H1 (cell line): ENCODE results near the gene LMOD2. TPM values are rescaled to one million over a fixed set of nuclear protein-coding genes. Genes with fewer than 3 reads are reported as not detected.

ENCODE experiments used
- CTCF ChIA-PET: fragments of 300-600 bp; sonication (Branson Sonifier 250); formaldehyde crosslinking; loops from one replicate; lab custom pipeline; 2021; ENCODE audit not compliant: partially characterized antibody; lab: Charles Lee
- POLR2A ChIA-PET: fragments of 300-600 bp; sonication (Branson Sonifier 250); formaldehyde crosslinking; loops from one replicate; lab custom pipeline; 2021; ENCODE audit warnings: inconsistent platforms; ENCODE audit not compliant: partially characterized antibody; lab: Charles Lee
- DNase-seq, 2 experiments: peaks; one replicate each; pipeline versions ENCODE4 v3.0.0 to v3.0.0-alpha.2; 2010 to 2022; ENCODE audit warnings: low spot score in 2 of 2, low read depth in 1 of 2, mixed read lengths in 1 of 2
- FAIRE-seq: peaks from 2 replicates; lab custom pipeline; 2011; peaks lifted over from hg19 to GRCh38; lab: Jason Lieb, UNC
- H2AFZ ChIP-seq: 2 replicates; pipeline ENCODE4 v1.8.1; 2012; ENCODE audit warnings: low read length, inconsistent platforms
- H2AK5ac ChIP-seq: 2 replicates; pipeline ENCODE4 v1.6.1; 2013; ENCODE audit warnings: low read depth, low read length
- H2BK120ac ChIP-seq: replicated peaks from 2 replicates; pipeline ENCODE3; 2013; ENCODE audit warnings: low read depth, low read length, inconsistent platforms
- H2BK12ac ChIP-seq: 2 replicates; pipeline ENCODE4 v1.6.1; 2013; ENCODE audit warnings: low read depth, low read length
- H2BK15ac ChIP-seq: 2 replicates; pipeline ENCODE4 v1.6.1; 2013; ENCODE audit warnings: low read length
- H2BK20ac ChIP-seq: 2 replicates; pipeline ENCODE4 v1.6.1; 2013; ENCODE audit warnings: low read length
- H2BK5ac ChIP-seq: 2 replicates; pipeline ENCODE4 v1.6.1; 2013; ENCODE audit warnings: low read depth, low read length
- H3K14ac ChIP-seq: 2 replicates; pipeline ENCODE4 v1.6.1; 2013; ENCODE audit warnings: inconsistent platforms; ENCODE audit not compliant: insufficient read length
- H3K18ac ChIP-seq: 2 replicates; pipeline ENCODE4 v1.6.1; 2013; ENCODE audit warnings: low read length; ENCODE audit errors: extremely low read depth
- H3K23ac ChIP-seq: 2 replicates; pipeline ENCODE4 v1.6.1; 2013; ENCODE audit warnings: inconsistent platforms; ENCODE audit not compliant: insufficient read length
- H3K23me2 ChIP-seq: 2 replicates; pipeline ENCODE4 v1.6.1; 2013; ENCODE audit warnings: low read depth, low read length
- H3K27ac ChIP-seq: 2 replicates; pipeline ENCODE4 v1.6.1; 2011; ENCODE audit warnings: low read depth, low read length, inconsistent platforms
- H3K27me3 ChIP-seq, 4 experiments: replicated peaks in 1 of 4; 1 replicate in 1 of 4; 2 replicates in 3 of 4; pipeline versions ENCODE4 v1.6.1 to v1.8.1; 2011 to 2013; ENCODE audit warnings: low read length in 3 of 4, mild to moderate bottlenecking in 3 of 4, inconsistent platforms in 2 of 4, mixed read lengths in 2 of 4, moderate library complexity in 1 of 4; ENCODE audit not compliant: control insufficient read depth in 3 of 4, insufficient read depth in 3 of 4; ENCODE audit errors: extremely low read depth in 1 of 4
- H3K36me3 ChIP-seq, 4 experiments: 2 replicates each; pipeline versions ENCODE4 v1.6.1 to v1.8.1; 2011 to 2013; ENCODE audit warnings: mild to moderate bottlenecking in 4 of 4, low read length in 3 of 4, moderate library complexity in 2 of 4, control low read depth in 1 of 4, inconsistent platforms in 1 of 4; ENCODE audit not compliant: insufficient read depth in 4 of 4, control insufficient read depth in 2 of 4
- H3K4ac ChIP-seq: replicated peaks from 2 replicates; pipeline ENCODE3; 2013; ENCODE audit warnings: low read length, low read depth, mixed read lengths, inconsistent platforms; ENCODE audit not compliant: insufficient read length
- H3K4me1 ChIP-seq, 4 experiments: replicated peaks in 1 of 4; 1 replicate in 1 of 4; 2 replicates in 3 of 4; pipeline versions ENCODE4 v1.6.1 to v1.8.1; 2011 to 2013; ENCODE audit warnings: low read length in 3 of 4, inconsistent platforms in 2 of 4, mixed read lengths in 1 of 4; ENCODE audit not compliant: insufficient read depth in 4 of 4, control insufficient read depth in 3 of 4
- H3K4me2 ChIP-seq, 2 experiments: 2 replicates each; pipeline versions ENCODE4 v1.6.1 to v1.8.1; 2011 to 2013; ENCODE audit warnings: low read depth in 2 of 2, low read length in 2 of 2, control low read depth in 1 of 2, inconsistent platforms in 1 of 2, mild to moderate bottlenecking in 1 of 2; ENCODE audit not compliant: insufficient read depth in 1 of 2
- H3K4me3 ChIP-seq, 4 experiments: fragments of 200-600, 300-600 bp in 1 of 4; sonication (generic), shearing (Covaris generic), sonication (Bioruptor Twin) in 1 of 4; 2 replicates each; pipeline versions ENCODE4 v1.5.1 to v1.8.1; 2011 to 2016; ENCODE audit warnings: low read length in 4 of 4, low read depth in 3 of 4, control low read depth in 2 of 4, inconsistent platforms in 2 of 4, mild to moderate bottlenecking in 2 of 4, mixed read lengths in 1 of 4, moderate library complexity in 1 of 4; ENCODE audit not compliant: insufficient read depth in 2 of 4; ENCODE audit errors: extremely low read depth in 1 of 4
- H3K56ac ChIP-seq: replicated peaks from 2 replicates; pipeline ENCODE3; 2013; ENCODE audit warnings: low read depth, mild to moderate bottlenecking, mixed read lengths, low read length, inconsistent platforms; ENCODE audit not compliant: insufficient read length
- H3K79me1 ChIP-seq: 2 replicates; pipeline ENCODE4 v1.6.1; 2013; ENCODE audit warnings: low read depth, low read length, control low read depth
- H3K79me2 ChIP-seq, 2 experiments: 2 replicates each; pipeline versions ENCODE4 v1.6.1 to v1.8.1; 2012 to 2013; ENCODE audit warnings: low read length in 2 of 2, mild to moderate bottlenecking in 2 of 2, inconsistent platforms in 1 of 2; ENCODE audit not compliant: insufficient read depth in 2 of 2, control insufficient read depth in 1 of 2
- H3K9ac ChIP-seq, 4 experiments: replicated peaks in 1 of 4; 1 replicate in 1 of 4; 2 replicates in 3 of 4; pipeline versions ENCODE4 v1.6.1 to v1.8.1; 2011 to 2013; ENCODE audit warnings: low read depth in 3 of 4, low read length in 3 of 4, control low read depth in 2 of 4, mild to moderate bottlenecking in 2 of 4, moderate library complexity in 2 of 4, inconsistent platforms in 1 of 4; ENCODE audit errors: extremely low read depth in 1 of 4
- H3K9me3 ChIP-seq, 2 experiments: 2 replicates each; pipeline versions ENCODE4 v1.6.1 to v1.8.1; 2012 to 2013; ENCODE audit warnings: mild to moderate bottlenecking in 2 of 2, moderate library complexity in 2 of 2, control low read depth in 1 of 2, inconsistent platforms in 1 of 2, low read depth in 1 of 2, low read length in 1 of 2, mixed read lengths in 1 of 2; ENCODE audit not compliant: insufficient read depth in 2 of 2
- H4K20me1 ChIP-seq, 2 experiments: replicated peaks in 1 of 2; 2 replicates each; pipeline versions ENCODE3 to v1.8.1; 2011 to 2013; ENCODE audit warnings: inconsistent platforms in 2 of 2, low read length in 2 of 2, mild to moderate bottlenecking in 1 of 2; ENCODE audit not compliant: insufficient read depth in 2 of 2, control insufficient read depth in 1 of 2
- H4K5ac ChIP-seq: 2 replicates; pipeline ENCODE4 v1.6.1; 2013; ENCODE audit warnings: low read length, low read depth, mixed read lengths, inconsistent platforms; ENCODE audit not compliant: insufficient read length
- H4K8ac ChIP-seq: 2 replicates; pipeline ENCODE4 v1.8.0; 2013; ENCODE audit warnings: mild to moderate bottlenecking, moderate library complexity, low read length, inconsistent platforms; ENCODE audit not compliant: insufficient read depth; ENCODE audit errors: extremely low read depth
- H4K91ac ChIP-seq: replicated peaks from 2 replicates; pipeline ENCODE3; 2013; ENCODE audit warnings: low read length, mixed read lengths, inconsistent platforms; ENCODE audit not compliant: insufficient read length
- ASH2L ChIP-seq: fragments of 200-600, 300-600 bp; sonication (generic); IDR thresholded peaks from one replicate; pipeline ENCODE4 v1.7.1; 2017; ENCODE audit warnings: low read length
- ATF3 ChIP-seq: IDR thresholded peaks from 2 replicates; pipeline ENCODE4 v1.6.1; 2011; ENCODE audit warnings: low read depth, mild to moderate bottlenecking, low read length; ENCODE audit not compliant: insufficient read depth
- CBX5 ChIP-seq: fragments of 300-800, 300-1000 bp; sonication (generic); IDR thresholded peaks from 2 replicates; pipeline ENCODE4 v1.7.1; 2016; ENCODE audit warnings: antibody characterized with exemption, low read length, low read depth
- CBX8 ChIP-seq: fragments of 300-800, 300-1000 bp; sonication (generic); IDR thresholded peaks from 2 replicates; pipeline ENCODE4 v1.7.1; 2016; ENCODE audit warnings: low read depth, low read length, borderline replicate concordance
- CHD1 ChIP-seq: IDR thresholded peaks from 2 replicates; pipeline ENCODE4 v1.6.1; 2012; ENCODE audit warnings: low read depth, low read length, improper control_type of control experiment
- E2F6 ChIP-seq: IDR thresholded peaks from 2 replicates; pipeline ENCODE4 v1.6.1; 2012; ENCODE audit warnings: inconsistent platforms
- GTF2F1 ChIP-seq: IDR thresholded peaks from 2 replicates; pipeline ENCODE4 v1.6.1; 2012; ENCODE audit warnings: low read depth, low read length, improper control_type of control experiment, borderline replicate concordance
- NANOG ChIP-seq: IDR thresholded peaks from 2 replicates; pipeline ENCODE4 v1.6.1; 2011; ENCODE audit warnings: low read length, low read depth, mild to moderate bottlenecking, inconsistent platforms; ENCODE audit not compliant: insufficient read depth, poor library complexity, severe bottlenecking
- PHF8 ChIP-seq: fragments of 200-600 bp; sonication (generic); conservative IDR thresholded peaks from 2 replicates; pipeline ENCODE4 v1.7.1; 2012; ENCODE audit warnings: low read depth, mild to moderate bottlenecking, inconsistent platforms, low read length, moderate library complexity
- SIRT6 ChIP-seq: IDR thresholded peaks from one replicate; pipeline ENCODE4 v1.7.1; 2012; ENCODE audit warnings: low read length, inconsistent platforms
- SP1 ChIP-seq: IDR thresholded peaks from 2 replicates; pipeline ENCODE4 v1.6.1; 2011; ENCODE audit warnings: low read depth, low read length
- TEAD4 ChIP-seq: IDR thresholded peaks from 2 replicates; pipeline ENCODE4 v1.6.1; 2012; ENCODE audit warnings: low read depth, low read length, inconsistent platforms, mixed read lengths
- ZNF274 ChIP-seq: IDR thresholded peaks from 2 replicates; pipeline ENCODE4 v1.7.0; 2012; ENCODE audit warnings: low read length, borderline replicate concordance; ENCODE audit errors: extremely low read depth
- WGBS, 2 experiments: shearing (Covaris generic) in 1 of 2; methylation state at CpG; one replicate each; pipeline versions ENCODE4 v1.1.6 to v1.1.7; 2013 to 2015; ENCODE audit warnings: low lambda C conversion rate in 2 of 2, mixed read lengths in 2 of 2, inconsistent platforms in 1 of 2, low coverage in 1 of 2, missing lambda C conversion rate in 1 of 2; ENCODE audit not compliant: insufficient replicate concordance in 2 of 2, insufficient coverage in 1 of 2, insufficient read length in 1 of 2; ENCODE audit errors: extremely low coverage in 1 of 2, missing lambda C conversion rate in 1 of 2; 5-methylcytosine and 5-hydroxymethylcytosine counted together
- polyA plus RNA-seq, 7 experiments: library from polyadenylated mRNA; depleted of rRNA in 3 of 7; stranded (reverse) in 5 of 7; unstranded in 2 of 7; fragments of >200 nt in 5 of 7; fragments of 200-250 nt in 2 of 7; gene quantifications; 1 replicate in 5 of 7; 2 replicates in 1 of 7; 4 replicates in 1 of 7; pipeline versions ENCODE4 v1.2.1 to v1.2.3, GENCODE V29; 2011 to 2013; ENCODE audit warnings: missing spikeins in 2 of 7, mixed read lengths in 2 of 7
- total RNA-seq: library from RNA; stranded (reverse); fragmentation: NEBNext Ultra II Directional; extraction: Animal tissue kit (Norgen Biotek cat#: 25700); gene quantifications from 2 replicates; pipeline ENCODE4 v1.2.1, GENCODE V29; 2021

LMOD2 gene
- total and polyA plus RNA-seq, 2 of the 8 experiments (the other 6 are each of a cell fraction or from before 2014, with no cell fraction given): 0.03 to 0.22 TPM

- Histone ChIP-seq H2AK5ac (no peak overlapping the region), H3K4ac (no peak overlapping the region), H2BK120ac (no peak overlapping the region), H2BK12ac (no peak overlapping the region), H2BK15ac (no peak overlapping the region), H3K4me3 (no peak overlapping the region), H4K5ac (no peak overlapping the region), H3K56ac (no peak overlapping the region), H3K4me1 (no peaks in the 10 kb centered on the region), H3K18ac (no peak overlapping the region), H3K79me1 (no peaks in the 10 kb centered on the region), H3K4me2 (no peak overlapping the region)
- POLR2A ChIA-PET: no interaction called here
- no peak for DNase-seq
- no peak for TF ChIP-seq SP1
- TF ChIP-seq E2F6: no peak
- TF ChIP-seq ZNF274: no peak
- TF ChIP-seq TEAD4: no peak
- no peak for TF ChIP-seq PHF8
- no peak for TF ChIP-seq CBX5
- TF ChIP-seq SIRT6: no peak
- TF ChIP-seq NANOG: no peak
- TF ChIP-seq CHD1: no peak
- TF ChIP-seq GTF2F1: no peak
- no peak for TF ChIP-seq ATF3
- no peak for TF ChIP-seq CBX8
- no peak for TF ChIP-seq ASH2L
- TF ChIP-seq, all 59 proteins: peak for 0
- Histone ChIP-seq H4K20me1 (no peaks in the 10 kb centered on the region), H3K23me2 (no peaks in the 10 kb centered on the region; the same call in 1 of the 2 replicates), H3K14ac (no peak overlapping the region), H3K27ac (no peak overlapping the region), H2BK20ac (no peak overlapping the region), H2BK5ac (no peak overlapping the region), H3K27me3 (no peaks in the 10 kb centered on the region), H2AFZ (no peak overlapping the region), H4K8ac (no peak overlapping the region), H4K91ac (no peak overlapping the region), H3K9ac (no peak overlapping the region), H3K9me3 (no peaks in the 10 kb centered on the region), H3K23ac (no peak overlapping the region), H3K36me3 (no peaks in the 10 kb centered on the region), H3K79me2 (no peaks in the 10 kb centered on the region)
- no peak for FAIRE-seq
- 84% methylated on average over 2 of the region's 2 CpGs; no CpG with 5 or more reads in 1 of the 2 experiments for WGBS, 2 experiments
- CTCF ChIA-PET: interaction anchor here (0.6 to 2.5 kb wide), 7 partner anchors 9 to 67 kb away, joined by 3 to 10 read pairs (median 5); no protein-coding TSS in a partner anchor
Observed at GRCh38 chr7:123615344-123615743, 40.3 kb upstream of the LMOD2 start.
